Uterus (tissue), 2 donors: ENCODE results near the gene SMARCD2.

Experiments
- POLR2A ChIP-seq, 2 donors: fragments of 450-650 bp; IDR thresholded peaks; one replicate each; pipeline ENCODE4 v1.6.1; 2016; ENCODE audit warnings: antibody characterized with exemption in 2 of 2, mild to moderate bottlenecking in 1 of 2, moderate library complexity in 1 of 2
- TF ChIP-seq, protein P1 (sequence below), 4 experiments: fragments of 200-600 bp in 2 of 4; fragments of 450-650 bp in 2 of 4; sonication (generic) in 2 of 4; IDR thresholded peaks; one replicate each; pipeline ENCODE4 v1.5.1; 2016 to 2019; ENCODE audit warnings: antibody characterized with exemption in 4 of 4, mild to moderate bottlenecking in 2 of 4, moderate library complexity in 1 of 4

DNA sequence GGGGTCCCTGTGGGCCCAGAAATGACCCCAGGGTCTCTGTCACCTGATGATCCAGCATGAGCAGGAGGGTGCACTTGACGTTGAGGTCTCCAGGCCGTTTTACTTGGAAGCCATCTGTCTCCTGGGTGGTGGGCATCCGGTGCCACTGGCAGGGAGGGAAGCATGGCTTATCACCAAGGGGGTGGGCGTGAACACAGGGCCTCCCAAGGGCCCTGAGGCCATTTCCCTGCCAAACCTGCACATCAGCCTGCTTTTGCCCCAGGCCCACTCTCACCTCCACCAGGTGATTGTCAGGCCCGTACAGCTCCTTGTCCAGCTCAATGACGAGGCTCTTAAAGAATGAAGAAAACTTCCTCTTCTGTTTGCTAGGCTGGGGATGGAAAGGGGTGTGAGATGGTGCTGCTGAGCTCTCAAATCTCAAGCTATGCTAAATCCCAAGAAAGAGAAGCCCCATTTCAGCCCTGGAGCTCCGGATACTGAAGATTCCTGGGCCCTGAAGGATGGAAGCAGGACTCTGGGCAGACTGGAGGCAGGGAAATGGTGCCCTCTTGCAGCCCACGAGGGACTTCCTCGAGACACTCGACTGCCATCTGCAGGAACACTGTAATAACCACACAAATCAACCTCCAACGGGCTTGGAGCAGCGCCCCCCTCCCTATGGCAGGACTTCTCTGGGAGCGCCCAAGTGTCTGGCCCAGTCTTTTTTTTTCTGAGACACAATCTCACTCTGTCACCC, 7.9 kb downstream of the SMARCD2 start:
- no peak for TF ChIP-seq POLR2A (IDR thresholded peaks at IDR 0.05)
- TF ChIP-seq, protein P1, sequence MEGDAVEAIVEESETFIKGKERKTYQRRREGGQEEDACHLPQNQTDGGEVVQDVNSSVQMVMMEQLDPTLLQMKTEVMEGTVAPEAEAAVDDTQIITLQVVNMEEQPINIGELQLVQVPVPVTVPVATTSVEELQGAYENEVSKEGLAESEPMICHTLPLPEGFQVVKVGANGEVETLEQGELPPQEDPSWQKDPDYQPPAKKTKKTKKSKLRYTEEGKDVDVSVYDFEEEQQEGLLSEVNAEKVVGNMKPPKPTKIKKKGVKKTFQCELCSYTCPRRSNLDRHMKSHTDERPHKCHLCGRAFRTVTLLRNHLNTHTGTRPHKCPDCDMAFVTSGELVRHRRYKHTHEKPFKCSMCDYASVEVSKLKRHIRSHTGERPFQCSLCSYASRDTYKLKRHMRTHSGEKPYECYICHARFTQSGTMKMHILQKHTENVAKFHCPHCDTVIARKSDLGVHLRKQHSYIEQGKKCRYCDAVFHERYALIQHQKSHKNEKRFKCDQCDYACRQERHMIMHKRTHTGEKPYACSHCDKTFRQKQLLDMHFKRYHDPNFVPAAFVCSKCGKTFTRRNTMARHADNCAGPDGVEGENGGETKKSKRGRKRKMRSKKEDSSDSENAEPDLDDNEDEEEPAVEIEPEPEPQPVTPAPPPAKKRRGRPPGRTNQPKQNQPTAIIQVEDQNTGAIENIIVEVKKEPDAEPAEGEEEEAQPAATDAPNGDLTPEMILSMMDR (IDR thresholded peaks at IDR 0.05), result no peak
